A549 (cell line): Measurements from ENCODE around the gene FIZ1. TPM values are rescaled to one million over a fixed set of nuclear protein-coding genes. Genes with fewer than 3 reads are reported as not detected.

ENCODE experiments used
- ATAC-seq, 2 experiments: fragments of 200-7000 bp in 1 of 2; fragments of >200 bp in 1 of 2; cut with Nextera tagmentation in 1 of 2; cut with Tn5 transposase in 1 of 2; 3 replicates each; pipeline versions ENCODE4 v1.8.0 to v1.9.1; 2018 to 2020; ENCODE audit warnings: mild to moderate bottlenecking in 1 of 2, moderate library complexity in 1 of 2
- CTCF ChIA-PET: fragments of 300-600 bp; sonication (Branson Sonifier 250); formaldehyde crosslinking; extraction: SDS; loops from one replicate; lab custom pipeline; 2021; ENCODE audit warnings: antibody characterized with exemption, inconsistent platforms; lab: Yijun Ruan, JAX
- POLR2A ChIA-PET: fragments of 350-600 bp; formaldehyde crosslinking; extraction: SDS; loops from one replicate; lab custom pipeline; 2021; ENCODE audit warnings: antibody characterized with exemption, inconsistent platforms; lab: Yijun Ruan, JAX
- DNase-seq, 2 experiments: peaks; one replicate each; pipeline versions ENCODE4 v3.0.0 to v3.0.0-alpha.2; 2011 to 2016; ENCODE audit warnings: low read depth in 1 of 2, low spot score in 1 of 2
- FAIRE-seq: peaks from 2 replicates; lab custom pipeline; 2011; peaks lifted over from hg19 to GRCh38; lab: Jason Lieb, UNC
- H3K27ac ChIP-seq, 2 experiments: fragments of >200 bp; sonication (Bioruptor Twin); formaldehyde crosslinking; 3 replicates each; pipeline ENCODE4 v1.5.1; 2016 to 2017
- H3K4me1 ChIP-seq: fragments of >200 bp; sonication (Bioruptor Twin); formaldehyde crosslinking; 3 replicates; pipeline ENCODE4 v1.6.1; 2016
- H3K4me2 ChIP-seq: fragments of >200 bp; sonication (Bioruptor Twin); formaldehyde crosslinking; 3 replicates; pipeline ENCODE4 v1.6.1; 2016
- H3K4me3 ChIP-seq: fragments of >200 bp; sonication (Bioruptor Twin); formaldehyde crosslinking; 3 replicates; pipeline ENCODE4 v1.5.1; 2016
- H3K9me3 ChIP-seq: fragments of >200 bp; sonication (Bioruptor Twin); formaldehyde crosslinking; 3 replicates; pipeline ENCODE4 v1.6.1; 2016
- BHLHE40 ChIP-seq: IDR thresholded peaks from 2 replicates; pipeline ENCODE4 v1.6.1; 2012; ENCODE audit warnings: low read depth, low read length, inconsistent platforms
- FOXS1 ChIP-seq: fragments of 250-450 bp; sonication (Bioruptor Pico); IDR thresholded peaks from 2 replicates; pipeline ENCODE4 v1.5.0; 2020; ENCODE audit warnings: mild to moderate bottlenecking, moderate library complexity
- KDM5A ChIP-seq: fragments of 200-600 bp; sonication (generic); IDR thresholded peaks from 2 replicates; pipeline ENCODE4 v1.6.1; 2016; ENCODE audit warnings: antibody characterized with exemption, mild to moderate bottlenecking
- ZSCAN20 ChIP-seq: fragments of 250-450 bp; sonication (Bioruptor Pico); IDR thresholded peaks from 2 replicates; pipeline ENCODE4 v1.8.0; 2022; ENCODE audit warnings: mild to moderate bottlenecking, moderate library complexity
- WGBS: methylation state at CpG from one replicate; pipeline ENCODE4 v1.1.6; 2017; ENCODE audit errors: missing lambda C conversion rate; 5-methylcytosine and 5-hydroxymethylcytosine counted together
- polyA plus RNA-seq, 4 experiments: library from polyadenylated mRNA; depleted of rRNA in 3 of 4; stranded (reverse); fragments of >200 nt; fragmentation: RNase III in 1 of 4; extraction: RNeasy Plus Mini Kit Qiagen cat#74134 plus additional on column Dnase treatment in 1 of 4; gene quantifications; 2 replicates in 3 of 4; 3 replicates in 1 of 4; pipeline ENCODE4 v1.2.3, GENCODE V29; 2011 to 2017
- TF ChIP-seq, protein P1 (sequence below): IDR thresholded peaks from 2 replicates; pipeline ENCODE4 v1.6.1; 2012; ENCODE audit warnings: low read depth, borderline replicate concordance

The FIZ1 gene
- polyA plus RNA-seq, 2 of the 4 experiments (the other 2 are of a cell fraction): 10.3 to 16.9 TPM

DNA sequence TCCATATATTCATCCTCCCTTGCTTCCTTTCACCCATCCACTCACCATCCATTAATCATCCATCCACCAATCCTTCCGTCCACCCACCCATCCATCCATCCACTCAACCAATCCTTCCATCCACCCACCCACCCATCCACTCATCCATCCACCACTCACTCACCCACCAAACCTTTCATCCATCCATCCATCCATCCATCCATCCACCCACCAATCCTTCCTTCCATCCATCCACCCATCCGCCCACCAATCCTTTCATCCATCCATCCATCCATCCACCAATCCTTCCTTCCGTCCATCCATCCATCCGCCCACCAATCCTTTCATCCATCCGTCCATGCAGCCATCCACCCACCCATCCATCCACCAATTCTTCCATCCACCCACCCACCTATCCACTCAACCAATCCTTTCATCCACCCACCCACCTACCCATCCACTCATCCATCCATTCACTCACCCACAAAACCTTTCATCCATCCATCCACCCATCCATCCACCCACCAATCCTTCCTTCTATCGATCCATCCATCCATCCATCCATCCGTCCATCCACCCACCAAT, 56.9 kb downstream of the FIZ1 start:
- ATAC-seq (no peak), DNase-seq (no peak), FAIRE-seq (no peak)
- no peaks in the 10 kb centered on the region for H3K9me3 ChIP-seq
- no peak overlapping the region for H3K4me3 ChIP-seq
- no peak overlapping the region for H3K4me2 ChIP-seq
- no peak overlapping the region for H3K27ac ChIP-seq
- ChIA-PET CTCF (no interaction called here), POLR2A (no interaction called here)
- H3K4me1 ChIP-seq: peaks cover 37% of the 10 kb centered on the region
- WGBS: 93% methylated on average over 7 of the region's 7 CpGs
- TF ChIP-seq FOXS1 (CRISPR knock-in tag) (no peak), ZSCAN20 (CRISPR knock-in tag) (no peak), BHLHE40 (no peak), KDM5A (no peak)
- TF ChIP-seq, protein P1, sequence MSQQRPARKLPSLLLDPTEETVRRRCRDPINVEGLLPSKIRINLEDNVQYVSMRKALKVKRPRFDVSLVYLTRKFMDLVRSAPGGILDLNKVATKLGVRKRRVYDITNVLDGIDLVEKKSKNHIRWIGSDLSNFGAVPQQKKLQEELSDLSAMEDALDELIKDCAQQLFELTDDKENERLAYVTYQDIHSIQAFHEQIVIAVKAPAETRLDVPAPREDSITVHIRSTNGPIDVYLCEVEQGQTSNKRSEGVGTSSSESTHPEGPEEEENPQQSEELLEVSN: no peak
- TF ChIP-seq, all 56 proteins: peak for 0

Other genes starting within 250 kb of the FIZ1 start
- 0.78 and 0.82 TPM in 2 replicates for gene COX6B2, start 244.8 kb downstream of the FIZ1 start, polyA plus RNA-seq (2011; rRNA removed)
- gene COX6B2, start 244.8 kb downstream of the FIZ1 start, polyA plus RNA-seq (2017; fragmentation: RNase III; extraction: RNeasy Plus Mini Kit Qiagen cat#74134 plus additional on column Dnase treatment): 3.1 to 6.4 TPM (median 3.9 TPM) in 3 replicates
- not detected in 2 replicates for gene GARIN5B, start 236.3 kb downstream of the FIZ1 start, polyA plus RNA-seq (2011; rRNA removed)
- gene GARIN5B, start 236.3 kb downstream of the FIZ1 start, polyA plus RNA-seq (2017; fragmentation: RNase III; extraction: RNeasy Plus Mini Kit Qiagen cat#74134 plus additional on column Dnase treatment): 0.05 TPM in 3 replicates
- gene IL11, start 229.1 kb downstream of the FIZ1 start, polyA plus RNA-seq (2011; rRNA removed): 42.1 and 52.4 TPM in 2 replicates
- gene IL11, start 229.1 kb downstream of the FIZ1 start, polyA plus RNA-seq (2017; fragmentation: RNase III; extraction: RNeasy Plus Mini Kit Qiagen cat#74134 plus additional on column Dnase treatment): 91.7 to 115 TPM (median 100.0 TPM) in 3 replicates
- 0.58 and 1.1 TPM in 2 replicates for gene TMEM190, start 222.7 kb downstream of the FIZ1 start, polyA plus RNA-seq (2011; rRNA removed)
- gene TMEM190, start 222.7 kb downstream of the FIZ1 start, polyA plus RNA-seq (2017; fragmentation: RNase III; extraction: RNeasy Plus Mini Kit Qiagen cat#74134 plus additional on column Dnase treatment): 1.2 to 1.9 TPM (median 1.7 TPM) in 3 replicates
- 0.37 and 0.70 TPM in 2 replicates for gene TMEM238, start 215.2 kb downstream of the FIZ1 start, polyA plus RNA-seq (2011; rRNA removed)
- 2.5 to 3.6 TPM (median 2.7 TPM) in 3 replicates for gene TMEM238, start 215.2 kb downstream of the FIZ1 start, polyA plus RNA-seq (2017; fragmentation: RNase III; extraction: RNeasy Plus Mini Kit Qiagen cat#74134 plus additional on column Dnase treatment)
- 329 and 351 TPM in 2 replicates for gene RPL28, start 213.6 kb downstream of the FIZ1 start, polyA plus RNA-seq (2011; rRNA removed)
- 2,012 to 2,083 TPM (median 2,037 TPM) in 3 replicates for gene RPL28, start 213.6 kb downstream of the FIZ1 start, polyA plus RNA-seq (2017; fragmentation: RNase III; extraction: RNeasy Plus Mini Kit Qiagen cat#74134 plus additional on column Dnase treatment)
- gene UBE2S, start 191.7 kb downstream of the FIZ1 start, polyA plus RNA-seq (2011; rRNA removed): 139 and 153 TPM in 2 replicates
- gene UBE2S, start 191.7 kb downstream of the FIZ1 start, polyA plus RNA-seq (2017; fragmentation: RNase III; extraction: RNeasy Plus Mini Kit Qiagen cat#74134 plus additional on column Dnase treatment): 267 to 300 TPM (median 295 TPM) in 3 replicates
- 0.03 TPM in 1 of 2 replicates, not detected in the other for gene SHISA7, start 156.2 kb downstream of the FIZ1 start, polyA plus RNA-seq (2011; rRNA removed)
- 0.01 TPM in 1 of 3 replicates, not detected in the others for gene SHISA7, start 156.2 kb downstream of the FIZ1 start, polyA plus RNA-seq (2017; fragmentation: RNase III; extraction: RNeasy Plus Mini Kit Qiagen cat#74134 plus additional on column Dnase treatment)
- gene ISOC2, start 137.9 kb downstream of the FIZ1 start, polyA plus RNA-seq (2011; rRNA removed): 45.3 and 51.5 TPM in 2 replicates
- 52.7 to 57.8 TPM (median 54.1 TPM) in 3 replicates for gene ISOC2, start 137.9 kb downstream of the FIZ1 start, polyA plus RNA-seq (2017; fragmentation: RNase III; extraction: RNeasy Plus Mini Kit Qiagen cat#74134 plus additional on column Dnase treatment)
- not detected in 2 replicates for gene C19orf85, start 134.8 kb downstream of the FIZ1 start, polyA plus RNA-seq (2011; rRNA removed)
- gene C19orf85, start 134.8 kb downstream of the FIZ1 start, polyA plus RNA-seq (2017; fragmentation: RNase III; extraction: RNeasy Plus Mini Kit Qiagen cat#74134 plus additional on column Dnase treatment): not detected in 3 replicates
- 0.32 and 0.48 TPM in 2 replicates for gene ZNF628, start 122.9 kb downstream of the FIZ1 start, polyA plus RNA-seq (2011; rRNA removed)
- 4.7 to 5.9 TPM (median 5.7 TPM) in 3 replicates for gene ZNF628, start 122.9 kb downstream of the FIZ1 start, polyA plus RNA-seq (2017; fragmentation: RNase III; extraction: RNeasy Plus Mini Kit Qiagen cat#74134 plus additional on column Dnase treatment)
- gene NAT14, start 114.3 kb downstream of the FIZ1 start, polyA plus RNA-seq (2011; rRNA removed): 16.8 and 21.0 TPM in 2 replicates
- 46.5 to 57.4 TPM (median 50.3 TPM) in 3 replicates for gene NAT14, start 114.3 kb downstream of the FIZ1 start, polyA plus RNA-seq (2017; fragmentation: RNase III; extraction: RNeasy Plus Mini Kit Qiagen cat#74134 plus additional on column Dnase treatment)
- 0.19 and 0.22 TPM in 2 replicates for gene SSC5D, start 111.1 kb downstream of the FIZ1 start, polyA plus RNA-seq (2011; rRNA removed)
- 0.96 to 2.0 TPM (median 1.5 TPM) in 3 replicates for gene SSC5D, start 111.1 kb downstream of the FIZ1 start, polyA plus RNA-seq (2017; fragmentation: RNase III; extraction: RNeasy Plus Mini Kit Qiagen cat#74134 plus additional on column Dnase treatment)
- gene SBK2, start 62.4 kb downstream of the FIZ1 start, polyA plus RNA-seq (2011; rRNA removed): 0.65 and 0.89 TPM in 2 replicates
- 1.1 to 1.6 TPM (median 1.2 TPM) in 3 replicates for gene SBK2, start 62.4 kb downstream of the FIZ1 start, polyA plus RNA-seq (2017; fragmentation: RNase III; extraction: RNeasy Plus Mini Kit Qiagen cat#74134 plus additional on column Dnase treatment)
- 0.89 and 1.1 TPM in 2 replicates for gene SBK3, start 54.0 kb downstream of the FIZ1 start, polyA plus RNA-seq (2011; rRNA removed)
- gene SBK3, start 54.0 kb downstream of the FIZ1 start, polyA plus RNA-seq (2017; fragmentation: RNase III; extraction: RNeasy Plus Mini Kit Qiagen cat#74134 plus additional on column Dnase treatment): 0.92 to 1.2 TPM (median 1.1 TPM) in 3 replicates
- 4.2 and 6.5 TPM in 2 replicates for gene ZNF579, start 18.7 kb downstream of the FIZ1 start, polyA plus RNA-seq (2011; rRNA removed)
- 16.2 to 17.0 TPM (median 16.2 TPM) in 3 replicates for gene ZNF579, start 18.7 kb downstream of the FIZ1 start, polyA plus RNA-seq (2017; fragmentation: RNase III; extraction: RNeasy Plus Mini Kit Qiagen cat#74134 plus additional on column Dnase treatment)
- 5.0 and 6.4 TPM in 2 replicates for gene ZNF524, start 771 bp upstream of the FIZ1 start, polyA plus RNA-seq (2011; rRNA removed)
- gene ZNF524, start 771 bp upstream of the FIZ1 start, polyA plus RNA-seq (2017; fragmentation: RNase III; extraction: RNeasy Plus Mini Kit Qiagen cat#74134 plus additional on column Dnase treatment): 9.3 to 9.7 TPM (median 9.7 TPM) in 3 replicates
- gene ZNF865, start 6.1 kb upstream of the FIZ1 start, polyA plus RNA-seq (2011; rRNA removed): 2.1 and 2.2 TPM in 2 replicates
- gene ZNF865, start 6.1 kb upstream of the FIZ1 start, polyA plus RNA-seq (2017; fragmentation: RNase III; extraction: RNeasy Plus Mini Kit Qiagen cat#74134 plus additional on column Dnase treatment): 7.1 to 7.9 TPM (median 7.8 TPM) in 3 replicates
- 3.5 and 4.1 TPM in 2 replicates for gene ZNF784, start 25.0 kb upstream of the FIZ1 start, polyA plus RNA-seq (2011; rRNA removed)
- gene ZNF784, start 25.0 kb upstream of the FIZ1 start, polyA plus RNA-seq (2017; fragmentation: RNase III; extraction: RNeasy Plus Mini Kit Qiagen cat#74134 plus additional on column Dnase treatment): 6.0 to 7.1 TPM (median 6.6 TPM) in 3 replicates
- 9.2 and 15.2 TPM in 2 replicates for gene ZNF580, start 41.5 kb upstream of the FIZ1 start, polyA plus RNA-seq (2011; rRNA removed)
- gene ZNF580, start 41.5 kb upstream of the FIZ1 start, polyA plus RNA-seq (2017; fragmentation: RNase III; extraction: RNeasy Plus Mini Kit Qiagen cat#74134 plus additional on column Dnase treatment): 40.5 to 57.0 TPM (median 52.8 TPM) in 3 replicates
- gene ZNF581, start 44.1 kb upstream of the FIZ1 start, polyA plus RNA-seq (2011; rRNA removed): 13.9 and 17.1 TPM in 2 replicates
- gene ZNF581, start 44.1 kb upstream of the FIZ1 start, polyA plus RNA-seq (2017; fragmentation: RNase III; extraction: RNeasy Plus Mini Kit Qiagen cat#74134 plus additional on column Dnase treatment): 24.3 to 25.6 TPM (median 24.9 TPM) in 3 replicates
- gene CCDC106, start 48.7 kb upstream of the FIZ1 start, polyA plus RNA-seq (2011; rRNA removed): 5.2 and 5.5 TPM in 2 replicates
- gene CCDC106, start 48.7 kb upstream of the FIZ1 start, polyA plus RNA-seq (2017; fragmentation: RNase III; extraction: RNeasy Plus Mini Kit Qiagen cat#74134 plus additional on column Dnase treatment): 15.7 to 17.6 TPM (median 17.4 TPM) in 3 replicates
- gene U2AF2, start 55.5 kb upstream of the FIZ1 start, polyA plus RNA-seq (2011; rRNA removed): 147 and 157 TPM in 2 replicates
- gene U2AF2, start 55.5 kb upstream of the FIZ1 start, polyA plus RNA-seq (2017; fragmentation: RNase III; extraction: RNeasy Plus Mini Kit Qiagen cat#74134 plus additional on column Dnase treatment): 280 to 302 TPM (median 293 TPM) in 3 replicates
- 28.0 and 43.7 TPM in 2 replicates for gene EPN1, start 75.7 kb upstream of the FIZ1 start, polyA plus RNA-seq (2011; rRNA removed)
- 129 to 139 TPM (median 139 TPM) in 3 replicates for gene EPN1, start 75.7 kb upstream of the FIZ1 start, polyA plus RNA-seq (2017; fragmentation: RNase III; extraction: RNeasy Plus Mini Kit Qiagen cat#74134 plus additional on column Dnase treatment)
- gene NLRP9, start 138.9 kb upstream of the FIZ1 start, polyA plus RNA-seq (2011; rRNA removed): not detected in 2 replicates
- gene NLRP9, start 138.9 kb upstream of the FIZ1 start, polyA plus RNA-seq (2017; fragmentation: RNase III; extraction: RNeasy Plus Mini Kit Qiagen cat#74134 plus additional on column Dnase treatment): not detected in 3 replicates
- gene RFPL4A, start 159.6 kb upstream of the FIZ1 start, polyA plus RNA-seq (2011; rRNA removed): 0.06 and 0.24 TPM in 2 replicates
- gene RFPL4A, start 159.6 kb upstream of the FIZ1 start, polyA plus RNA-seq (2017; fragmentation: RNase III; extraction: RNeasy Plus Mini Kit Qiagen cat#74134 plus additional on column Dnase treatment): not detected in 3 replicates
- not detected in 2 replicates for gene RFPL4AL1, start 169.6 kb upstream of the FIZ1 start, polyA plus RNA-seq (2011; rRNA removed)
- not detected in 3 replicates for gene RFPL4AL1, start 169.6 kb upstream of the FIZ1 start, polyA plus RNA-seq (2017; fragmentation: RNase III; extraction: RNeasy Plus Mini Kit Qiagen cat#74134 plus additional on column Dnase treatment)
- gene NLRP11, start 232.5 kb upstream of the FIZ1 start, polyA plus RNA-seq (2011; rRNA removed): 0.06 and 0.13 TPM in 2 replicates
- gene NLRP11, start 232.5 kb upstream of the FIZ1 start, polyA plus RNA-seq (2017; fragmentation: RNase III; extraction: RNeasy Plus Mini Kit Qiagen cat#74134 plus additional on column Dnase treatment): 0.03 TPM in 2 of 3 replicates, not detected in the other
- gene NLRP4, start 237.0 kb upstream of the FIZ1 start, polyA plus RNA-seq (2011; rRNA removed): 0.09 and 0.10 TPM in 2 replicates
- 0.04 TPM in 1 of 3 replicates, not detected in the others for gene NLRP4, start 237.0 kb upstream of the FIZ1 start, polyA plus RNA-seq (2017; fragmentation: RNase III; extraction: RNeasy Plus Mini Kit Qiagen cat#74134 plus additional on column Dnase treatment)